Ishikawa (cell line): ENCODE data around the gene MRPS2.

ENCODE experiments used
- CEBPB ChIP-seq: IDR thresholded peaks from 2 replicates; pipeline ENCODE4 v1.6.1; 2012
- CREB1 ChIP-seq: IDR thresholded peaks from 2 replicates; pipeline ENCODE4 v1.6.1; 2012; ENCODE audit warnings: low read depth
- EGR1 ChIP-seq: IDR thresholded peaks from 2 replicates; pipeline ENCODE4 v1.6.1; 2012
- EP300 ChIP-seq: IDR thresholded peaks from 2 replicates; pipeline ENCODE4 v1.6.1; 2012; ENCODE audit warnings: borderline replicate concordance
- FOXM1 ChIP-seq: IDR thresholded peaks from 2 replicates; pipeline ENCODE4 v1.6.1; 2012; ENCODE audit warnings: low read depth, borderline replicate concordance
- MAX ChIP-seq: IDR thresholded peaks from 2 replicates; pipeline ENCODE4 v1.6.1; 2012
- NFIC ChIP-seq: IDR thresholded peaks from 2 replicates; pipeline ENCODE4 v1.6.1; 2012
- RAD21 ChIP-seq: IDR thresholded peaks from 2 replicates; pipeline ENCODE4 v1.6.1; 2012; ENCODE audit warnings: low read depth
- REST ChIP-seq: IDR thresholded peaks from 2 replicates; pipeline ENCODE4 v1.6.1; 2012; ENCODE audit warnings: low read depth, mild to moderate bottlenecking
- TAF1 ChIP-seq: IDR thresholded peaks from 2 replicates; pipeline ENCODE4 v1.6.1; 2012; ENCODE audit warnings: low read depth, mild to moderate bottlenecking
- TCF12 ChIP-seq: IDR thresholded peaks from 2 replicates; pipeline ENCODE4 v1.6.1; 2012; ENCODE audit warnings: low read depth
- TEAD4 ChIP-seq: IDR thresholded peaks from 2 replicates; pipeline ENCODE4 v1.6.1; 2012
- USF1 ChIP-seq: IDR thresholded peaks from 2 replicates; pipeline ENCODE4 v1.6.1; 2012
- YY1 ChIP-seq: IDR thresholded peaks from 2 replicates; pipeline ENCODE4 v1.6.1; 2012; ENCODE audit warnings: low read depth
- ZBTB7A ChIP-seq: IDR thresholded peaks from 2 replicates; pipeline ENCODE4 v1.6.1; 2012; ENCODE audit warnings: low read depth

Gene MRPS2

GRCh38 chr9:135531096-135531495 lies 30.6 kb downstream of the MRPS2 start:
- TF ChIP-seq TAF1 (no peak), YY1 (no peak), NFIC (no peak), EP300 (no peak), USF1 (no peak), RAD21 (no peak), TCF12 (no peak), REST (no peak), EGR1 (no peak), CREB1 (no peak), ZBTB7A (no peak)

GRCh38 chr9:135533113-135533512 lies 32.6 kb downstream of the MRPS2 start:
- no peak for TF ChIP-seq REST
- no peak for TF ChIP-seq FOXM1
- no peak for TF ChIP-seq USF1
- no peak for TF ChIP-seq RAD21
- no peak for TF ChIP-seq YY1
- TF ChIP-seq MAX = no peak
- TF ChIP-seq TCF12 = no peak
- no peak for TF ChIP-seq CEBPB
- TF ChIP-seq EGR1 = no peak
- no peak for TF ChIP-seq ZBTB7A
- TF ChIP-seq TEAD4 = no peak
- TF ChIP-seq TAF1 = no peak
- TF ChIP-seq EP300 = no peak
- no peak for TF ChIP-seq CREB1
- no peak for TF ChIP-seq NFIC

- TF ChIP-seq CREB1 = no peak
- no peak for TF ChIP-seq REST
- TF ChIP-seq CEBPB = no peak
- no peak for TF ChIP-seq RAD21
- no peak for TF ChIP-seq EP300
- no peak for TF ChIP-seq EGR1
- TF ChIP-seq YY1 = no peak
- no peak for TF ChIP-seq TEAD4
Observed at GRCh38 chr9:135533674-135534073, 33.2 kb downstream of the MRPS2 start.

GRCh38 chr9:135536216-135536615 lies 35.7 kb downstream of the MRPS2 start:
- TF ChIP-seq REST (no peak), NFIC (no peak), MAX (no peak), RAD21 (no peak), TCF12 (no peak), CREB1 (no peak), YY1 (no peak), TAF1 (no peak), ZBTB7A (no peak), EP300 (no peak), USF1 (no peak), EGR1 (no peak), CEBPB (no peak), TEAD4 (no peak)
